Brain microvascular endothelial cell (primary cell): Measurements from ENCODE around the gene PFDN5.
"Not testable (repeated sequence)": the region's sequence is repeated elsewhere in the genome, so short reads cannot be mapped to it uniquely, and the experiment has no call there.

Experiments
- DNase-seq: peaks from one replicate; pipeline ENCODE4 v3.0.0-alpha.2; 2020
- H3K27ac ChIP-seq: fragments of 250-450 bp; sonication (Bioruptor Pico); 2 replicates; pipeline ENCODE4 v1.5.1; 2020; ENCODE audit warnings: mild to moderate bottlenecking, moderate library complexity
- H3K27me3 ChIP-seq: fragments of 250-450 bp; sonication (Bioruptor Pico); replicated peaks from 2 replicates; pipeline ENCODE4 v1.5.1; 2020; ENCODE audit warnings: mild to moderate bottlenecking
- H3K36me3 ChIP-seq: fragments of 250-450 bp; sonication (Bioruptor Pico); replicated peaks from 2 replicates; pipeline ENCODE4 v1.5.1; 2020; ENCODE audit warnings: mild to moderate bottlenecking
- H3K4me3 ChIP-seq: 2 replicates; pipeline ENCODE4 v1.5.1; 2011; ENCODE audit warnings: low read depth, mild to moderate bottlenecking, control low read depth, low read length, moderate library complexity
- CTCF ChIP-seq: IDR thresholded peaks from 2 replicates; pipeline ENCODE4 v1.5.1; 2011; ENCODE audit warnings: low read depth, mild to moderate bottlenecking, moderate library complexity, low read length, control low read depth, inconsistent platforms; ENCODE audit errors: missing control alignments
- in situ Hi-C: cut with HindIII; loops from 2 replicates; pipeline ENCODE4 v1.10.0; 2017; ENCODE audit warnings: low sequenced_read_pairs, low pct_ligation_motif_present

The PFDN5 gene

GRCh38 chr12:53289891-53290290, 5.5 kb upstream of the PFDN5 start:
- in situ Hi-C loops = no loop called here
- H3K27ac ChIP-seq = peak overlapping the region; percentile 37
- no peak overlapping the region for H3K4me3 ChIP-seq
- no peak for TF ChIP-seq CTCF
- H3K27me3 ChIP-seq = no peaks in the 10 kb centered on the region
- no peaks in the 10 kb centered on the region for H3K36me3 ChIP-seq
- no peak for DNase-seq

GRCh38 chr12:53290661-53291060, 4.7 kb upstream of the PFDN5 start:
- TF ChIP-seq CTCF = peak; percentile 4
- H3K4me3 ChIP-seq = no peak overlapping the region
- H3K27ac ChIP-seq = peak overlapping the region; percentile 65
- in situ Hi-C loops = no loop called here
- H3K36me3 ChIP-seq = no peaks in the 10 kb centered on the region
- no peaks in the 10 kb centered on the region for H3K27me3 ChIP-seq
- peak; percentile 32 for DNase-seq

GRCh38 chr12:53292426-53292825, 2.9 kb upstream of the PFDN5 start:
- Histone ChIP-seq H3K27ac (no peak overlapping the region), H3K27me3 (no peaks in the 10 kb centered on the region), H3K36me3 (no peaks in the 10 kb centered on the region), H3K4me3 (no peak overlapping the region)
- TF ChIP-seq CTCF = no peak
- in situ Hi-C loops = no loop called here
- DNase-seq = no peak

- no peaks in the 10 kb centered on the region for H3K27me3 ChIP-seq
- peak overlapping the region; percentile 95 for H3K4me3 ChIP-seq
- no peak for TF ChIP-seq CTCF
- H3K36me3 ChIP-seq = peaks cover 3% of the 10 kb centered on the region
- peak overlapping the region; percentile 81 for H3K27ac ChIP-seq
- in situ Hi-C loops = no loop called here
- no peak for DNase-seq
Observed at GRCh38 chr12:53295891-53296219, 513 bp downstream of the PFDN5 start.

- H3K36me3 ChIP-seq, DNase-seq, H3K4me3 ChIP-seq, H3K27me3 ChIP-seq, in situ Hi-C loops: not testable (repeated sequence)
- H3K27ac ChIP-seq = peak overlapping the region; percentile 85
Observed at GRCh38 chr12:53297106-53297505, 1.8 kb downstream of the PFDN5 start.

GRCh38 chr12:53298164-53298563, 2.8 kb downstream of the PFDN5 start:
- no peak overlapping the region for H3K4me3 ChIP-seq
- in situ Hi-C loops = no loop called here
- peak overlapping the region; percentile 85 for H3K27ac ChIP-seq
- no peaks in the 10 kb centered on the region for H3K27me3 ChIP-seq
- peak; percentile 69 for DNase-seq
- peaks cover 11% of the 10 kb centered on the region for H3K36me3 ChIP-seq
- TF ChIP-seq CTCF = no peak
